Tibial artery (tissue), 4 donors: ENCODE data around the gene IGSF9B.

Experiments used
- DNase-seq, 2 donors: peaks; one replicate each; pipeline ENCODE4 v3.0.0-alpha.2; 2019
- H3K27ac ChIP-seq, 2 donors: fragments of 200-600 bp; sonication (generic) in 1 of 2; 1 replicate in 1 of 2; 2 replicates in 1 of 2; pipeline ENCODE4 v1.5.1; 2018 to 2019; ENCODE audit warnings: mild to moderate bottlenecking in 1 of 2
- H3K27me3 ChIP-seq, 2 donors: fragments of 200-600 bp; sonication (generic) in 1 of 2; one replicate each; pipeline versions ENCODE4 v1.5.1 to v1.6.0; 2016 to 2019
- H3K36me3 ChIP-seq, 3 donors: fragments of 200-600 bp; sonication (generic) in 2 of 3; one replicate each; pipeline ENCODE4 v1.5.1; 2016 to 2019; ENCODE audit warnings: mild to moderate bottlenecking in 2 of 3
- H3K4me1 ChIP-seq, 4 donors: fragments of 200-600 bp; sonication (generic) in 2 of 4; 1 replicate in 3 of 4; 2 replicates in 1 of 4; pipeline ENCODE4 v1.5.1; 2016 to 2019
- H3K4me3 ChIP-seq, 2 donors: fragments of 200-600 bp; sonication (generic) in 1 of 2; 1 replicate in 1 of 2; 2 replicates in 1 of 2; pipeline ENCODE4 v1.5.1; 2018 to 2019; ENCODE audit warnings: mild to moderate bottlenecking in 2 of 2
- H3K9me3 ChIP-seq, 3 donors: fragments of 200-600 bp; sonication (generic) in 1 of 3; one replicate each; pipeline ENCODE4 v1.5.1; 2016 to 2019
- intact Hi-C: fragments of 100-400 bp; cut with DNase I; formaldehyde crosslinking; loops from one replicate; pipeline ENCODE4 v1.15.0; 2023; ENCODE audit warnings: low total_unique reads
- TF ChIP-seq, protein P1 (sequence below), 2 experiments: fragments of 200-600 bp in 1 of 2; fragments of 450-650 bp in 1 of 2; IDR thresholded peaks; one replicate each; pipeline ENCODE4 v1.5.1; 2017 to 2019; ENCODE audit warnings: antibody characterized with exemption in 2 of 2, mild to moderate bottlenecking in 1 of 2, moderate library complexity in 1 of 2

Gene IGSF9B

DNA sequence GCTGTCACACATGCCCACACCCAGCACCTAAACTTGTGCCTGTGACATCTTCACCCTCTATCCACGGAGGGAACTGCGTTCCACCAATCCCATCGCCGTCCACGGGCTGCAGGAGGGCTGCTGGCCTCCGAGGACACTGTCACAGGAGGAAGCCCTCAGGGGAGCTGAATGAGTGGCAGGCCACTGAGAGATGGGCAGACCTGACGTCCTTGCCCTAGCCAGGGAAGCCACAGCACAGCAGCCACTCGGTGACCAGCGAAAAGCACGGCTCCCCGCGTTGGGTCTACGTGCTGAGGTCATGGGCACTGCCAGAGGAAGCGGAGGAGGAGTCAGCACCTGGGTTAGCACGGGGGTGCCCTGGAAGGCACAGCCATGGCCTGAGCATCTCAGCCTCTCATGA, 50.5 kb downstream of the IGSF9B start:
- Histone ChIP-seq H3K4me1 (no peaks in the 10 kb centered on the region), H3K36me3 (peaks cover 43 to 82% (median 63%) of the 10 kb centered on the region in 3 donors), H3K27me3 (no peaks in the 10 kb centered on the region), H3K4me3 (no peak overlapping the region), H3K27ac (no peak overlapping the region), H3K9me3 (no peaks in the 10 kb centered on the region)
- TF ChIP-seq, protein P1, sequence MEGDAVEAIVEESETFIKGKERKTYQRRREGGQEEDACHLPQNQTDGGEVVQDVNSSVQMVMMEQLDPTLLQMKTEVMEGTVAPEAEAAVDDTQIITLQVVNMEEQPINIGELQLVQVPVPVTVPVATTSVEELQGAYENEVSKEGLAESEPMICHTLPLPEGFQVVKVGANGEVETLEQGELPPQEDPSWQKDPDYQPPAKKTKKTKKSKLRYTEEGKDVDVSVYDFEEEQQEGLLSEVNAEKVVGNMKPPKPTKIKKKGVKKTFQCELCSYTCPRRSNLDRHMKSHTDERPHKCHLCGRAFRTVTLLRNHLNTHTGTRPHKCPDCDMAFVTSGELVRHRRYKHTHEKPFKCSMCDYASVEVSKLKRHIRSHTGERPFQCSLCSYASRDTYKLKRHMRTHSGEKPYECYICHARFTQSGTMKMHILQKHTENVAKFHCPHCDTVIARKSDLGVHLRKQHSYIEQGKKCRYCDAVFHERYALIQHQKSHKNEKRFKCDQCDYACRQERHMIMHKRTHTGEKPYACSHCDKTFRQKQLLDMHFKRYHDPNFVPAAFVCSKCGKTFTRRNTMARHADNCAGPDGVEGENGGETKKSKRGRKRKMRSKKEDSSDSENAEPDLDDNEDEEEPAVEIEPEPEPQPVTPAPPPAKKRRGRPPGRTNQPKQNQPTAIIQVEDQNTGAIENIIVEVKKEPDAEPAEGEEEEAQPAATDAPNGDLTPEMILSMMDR (IDR thresholded peaks at IDR 0.05): no peak
- peak in 1 of 2 donors; percentile 60 for DNase-seq
- intact Hi-C loops: no loop called here

DNA sequence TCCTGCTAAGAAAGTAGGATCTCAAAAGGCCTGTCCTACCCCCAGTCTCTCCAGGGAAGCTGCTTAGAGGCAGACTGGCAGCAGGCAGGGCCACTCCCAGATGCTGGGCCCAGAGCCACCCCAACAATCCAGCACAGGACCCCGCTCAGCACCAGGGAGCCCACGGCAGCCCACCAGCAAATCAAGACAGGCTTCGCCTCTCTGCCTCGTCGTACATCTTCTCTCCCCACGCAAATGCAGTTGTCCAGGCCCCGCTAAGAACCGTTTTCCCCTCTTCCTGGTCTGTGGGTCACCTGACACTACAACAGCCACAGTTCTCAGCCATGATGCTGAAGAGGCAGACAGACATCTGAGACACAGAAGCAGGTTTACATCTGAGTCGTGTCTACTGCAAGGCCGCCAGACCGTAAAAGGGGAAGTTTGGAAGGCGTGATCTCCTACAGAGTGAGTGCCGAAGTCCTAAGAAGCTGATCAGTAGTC, 51.1 kb downstream of the IGSF9B start:
- no peaks in the 10 kb centered on the region for H3K9me3 ChIP-seq
- TF ChIP-seq, protein P1 (IDR thresholded peaks at IDR 0.05): no peak
- no peaks in the 10 kb centered on the region for H3K27me3 ChIP-seq
- H3K36me3 ChIP-seq: peaks cover 38 to 80% (median 69%) of the 10 kb centered on the region in 3 donors
- no peaks in the 10 kb centered on the region for H3K4me1 ChIP-seq
- intact Hi-C loops: no loop called here
- no peak overlapping the region for H3K4me3 ChIP-seq
- DNase-seq: peak in 1 of 2 donors; percentile 50
- no peak overlapping the region for H3K27ac ChIP-seq

DNA sequence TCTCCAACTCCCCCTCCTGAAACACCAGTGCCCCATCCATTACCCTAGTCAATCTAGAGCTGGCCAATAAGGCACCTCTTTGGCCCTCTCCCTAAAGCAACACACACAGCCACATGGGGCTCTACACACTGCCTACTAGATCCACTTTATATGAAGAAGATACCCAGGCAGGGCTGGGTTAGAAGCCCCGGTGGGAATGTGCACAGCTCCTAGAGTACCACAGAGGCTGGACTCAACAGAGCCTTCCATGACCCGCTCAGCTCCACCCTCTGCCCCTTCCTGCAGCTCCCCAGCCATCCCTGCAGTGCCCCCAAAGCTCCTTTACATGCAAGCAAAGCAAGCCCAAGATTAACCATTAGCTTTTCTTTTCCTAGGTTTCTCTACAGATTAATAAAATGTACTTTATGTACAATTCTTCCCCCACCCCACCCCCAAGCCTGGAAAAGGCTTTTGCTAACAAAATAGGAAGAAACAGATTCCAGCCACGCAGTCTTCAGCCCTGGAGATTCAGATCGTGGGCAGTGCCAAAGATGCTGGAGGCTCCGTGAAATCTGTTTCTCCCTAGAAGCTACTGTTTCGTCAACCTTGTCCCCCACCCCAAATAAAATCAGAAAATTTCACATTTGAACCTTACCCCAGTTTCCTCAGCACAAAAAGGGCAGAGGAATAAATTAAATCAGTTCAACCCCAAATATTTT, 51.8 kb downstream of the IGSF9B start:
- no peak overlapping the region for H3K4me3 ChIP-seq
- H3K4me1 ChIP-seq: no peaks in the 10 kb centered on the region
- intact Hi-C loops: no loop called here
- H3K27ac ChIP-seq: no peak overlapping the region
- DNase-seq: peak in 1 of 2 donors; percentile 20
- H3K36me3 ChIP-seq: peaks cover 31 to 81% (median 69%) of the 10 kb centered on the region in 3 donors
- H3K27me3 ChIP-seq: no peaks in the 10 kb centered on the region
- TF ChIP-seq, protein P1 (IDR thresholded peaks at IDR 0.05): no peak
- H3K9me3 ChIP-seq: no peaks in the 10 kb centered on the region

DNA sequence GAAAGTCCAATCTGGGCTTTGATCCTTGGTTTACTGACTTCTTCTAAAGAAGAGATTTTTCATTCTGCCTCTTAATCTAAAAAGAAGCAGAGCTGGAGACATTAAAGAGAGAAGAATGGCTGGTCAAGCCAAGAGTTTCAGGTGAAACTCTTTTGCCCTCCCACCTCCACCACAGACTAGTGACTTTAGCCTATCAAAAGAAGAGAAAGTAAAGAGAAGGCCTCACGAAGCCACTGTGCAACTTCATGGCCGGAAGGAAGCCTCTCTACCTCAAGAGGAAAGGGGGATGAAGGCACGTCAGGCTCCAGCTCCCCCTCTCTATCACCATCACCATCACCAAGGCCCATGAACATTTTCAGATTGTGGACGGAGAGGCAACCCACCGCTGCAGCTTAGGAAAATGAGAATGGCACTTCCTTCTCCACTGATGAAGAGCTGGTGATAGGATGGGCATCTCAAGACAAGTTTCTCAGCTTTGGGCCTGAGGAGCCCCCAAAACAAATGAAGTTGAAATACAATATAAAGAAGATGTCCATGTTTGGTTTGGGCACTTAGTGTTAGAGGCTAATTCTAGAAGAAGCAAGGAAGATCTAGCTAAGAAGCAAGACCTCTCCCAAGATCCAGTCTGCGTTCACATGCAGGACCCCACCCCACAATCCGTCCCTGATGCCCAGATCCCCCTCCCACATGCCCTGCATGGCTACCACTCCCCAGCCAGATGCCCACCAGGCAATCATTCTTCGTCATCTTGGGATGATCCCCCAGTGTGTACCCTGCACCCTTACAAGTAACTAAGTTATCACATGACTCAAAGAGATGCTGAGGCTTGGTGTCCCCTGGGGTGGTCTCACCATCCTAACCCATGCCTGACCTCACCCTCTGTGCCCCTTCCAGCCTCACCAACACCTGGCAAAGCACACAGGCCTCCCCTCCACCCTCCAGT, 52.6 kb downstream of the IGSF9B start:
- Histone ChIP-seq H3K36me3 (peaks cover 22 to 81% (median 64%) of the 10 kb centered on the region in 3 donors), H3K27ac (no peak overlapping the region), H3K27me3 (no peaks in the 10 kb centered on the region), H3K9me3 (no peaks in the 10 kb centered on the region), H3K4me3 (no peak overlapping the region), H3K4me1 (no peaks in the 10 kb centered on the region)
- intact Hi-C loops: no loop called here
- DNase-seq: peak in 1 of 2 donors; percentile 29
- TF ChIP-seq, protein P1 (IDR thresholded peaks at IDR 0.05): no peak

DNA sequence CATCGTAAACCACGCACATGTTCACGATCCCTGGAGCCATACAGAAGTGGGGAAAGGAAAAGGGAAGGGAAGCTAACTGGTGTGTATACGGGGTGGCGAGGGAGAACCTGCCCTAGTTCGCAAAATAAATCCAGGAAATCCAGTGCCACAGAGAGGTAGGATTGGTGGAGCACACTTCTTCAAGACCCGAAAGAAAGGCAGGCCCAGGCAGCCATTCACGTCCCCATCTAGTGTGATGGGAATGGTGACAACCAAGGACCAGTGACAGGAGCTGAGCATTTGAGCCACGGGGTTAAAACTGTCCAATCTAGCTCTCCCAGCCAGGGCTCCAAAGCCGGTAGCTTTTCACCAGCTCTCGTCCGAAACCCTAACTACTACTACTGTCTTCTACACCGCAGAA, 53.7 kb downstream of the IGSF9B start:
- intact Hi-C loops: no loop called here
- Histone ChIP-seq H3K27me3 (no peaks in the 10 kb centered on the region), H3K4me1 (no peaks in the 10 kb centered on the region), H3K9me3 (no peaks in the 10 kb centered on the region), H3K4me3 (no peak overlapping the region), H3K27ac (no peak overlapping the region), H3K36me3 (peaks cover 11 to 82% (median 53%) of the 10 kb centered on the region in 3 donors)
- TF ChIP-seq, protein P1 (IDR thresholded peaks at IDR 0.05): no peak
- no peak for DNase-seq
